ENCODE data around the gene PUM1. TPM values are rescaled to one million over a fixed set of nuclear protein-coding genes. Genes with fewer than 3 reads are reported as not detected.

PUM1 gene
- total RNA-seq, 1 experiment from 2014 or later = 43.3 TPM

GRCh38 chr1:31013187-31013864, 52.2 kb downstream of the PUM1 start:
- peaks cover 1% of the 10 kb centered on the region; the same call in 1 of the 2 replicates for H3K4me1 ChIP-seq (ENCODE audit: insufficient read depth, low read length)
- H3K4me3 ChIP-seq (ENCODE audit: low read length) = no peak overlapping the region
- H3K9me2 ChIP-seq (replicated peaks; ENCODE audit: low read length) = no peaks in the 10 kb centered on the region
- peaks cover 64% of the 10 kb centered on the region for H4K20me1 ChIP-seq (ENCODE audit: low read length)
- no peak overlapping the region for H3K27ac ChIP-seq (ENCODE audit: low read length)
- TF ChIP-seq EZH2phosphoT487 (IDR thresholded peaks at IDR 0.05; ENCODE audit: borderline replicate concordance, low read length) (no peak), EZH2 (IDR thresholded peaks at IDR 0.05; ENCODE audit: low read length, unreplicated experiment) (no peak), CTCF (conservative IDR thresholded peaks at IDR 0.05; ENCODE audit: low read depth, low read length) (no peak)
- H3K9ac ChIP-seq (ENCODE audit: low read length) = no peak overlapping the region
- H3K27me3 ChIP-seq (ENCODE audit: low read length) = no peaks in the 10 kb centered on the region
- H2AFZ ChIP-seq (ENCODE audit: low read length) = no peak overlapping the region
- DNase-seq (no peak), ATAC-seq (no peak)
- POLR2A ChIA-PET (ENCODE audit: unreplicated experiment) = no interaction called here
- peaks cover 98% of the 10 kb centered on the region for H3K79me2 ChIP-seq (ENCODE audit: low read length)
- H3K4me2 ChIP-seq (ENCODE audit: low read length) = no peak overlapping the region
- CTCF ChIA-PET = no interaction called here
- H3K36me3 ChIP-seq (ENCODE audit: low read depth, low read length) = no peaks in the 10 kb centered on the region; the same call in 1 of the 2 replicates
- no TSS peak for BruUV-seq (replicated peaks)
- H3K9me3 ChIP-seq (ENCODE audit: low read length) = no peaks in the 10 kb centered on the region
- no peaks in the 10 kb centered on the region for H3F3A ChIP-seq (ENCODE audit: low read length, unreplicated experiment)
- intact Hi-C loops (cut with micrococcal nuclease) = no loop called here

- no peak for DNase-seq
- ChIA-PET POLR2A (ENCODE audit: unreplicated experiment) (no interaction called here), CTCF (no interaction called here)
- Histone ChIP-seq H3K9me3 (ENCODE audit: low read length) (no peaks in the 10 kb centered on the region), H3K27ac (ENCODE audit: low read length) (no peak overlapping the region), H3K4me2 (ENCODE audit: low read length) (no peak overlapping the region), H3K79me2 (ENCODE audit: low read length) (peaks cover 98% of the 10 kb centered on the region), H3K4me3 (ENCODE audit: low read length) (no peak overlapping the region), H4K20me1 (ENCODE audit: low read length) (peaks cover 66% of the 10 kb centered on the region), H3K36me3 (ENCODE audit: low read depth, low read length) (no peaks in the 10 kb centered on the region; the same call in 1 of the 2 replicates), H2AFZ (ENCODE audit: low read length) (no peak overlapping the region), H3K4me1 (ENCODE audit: insufficient read depth, low read length) (peaks cover 11% of the 10 kb centered on the region), H3F3A (ENCODE audit: low read length, unreplicated experiment) (no peaks in the 10 kb centered on the region), H3K9ac (ENCODE audit: low read length) (no peak overlapping the region), H3K9me2 (replicated peaks; ENCODE audit: low read length) (no peaks in the 10 kb centered on the region), H3K27me3 (ENCODE audit: low read length) (no peaks in the 10 kb centered on the region)
- no peak for ATAC-seq
- no TSS peak for BruUV-seq (replicated peaks)
- no peak for TF ChIP-seq CTCF (conservative IDR thresholded peaks at IDR 0.05; ENCODE audit: low read depth, low read length)
- no peak for TF ChIP-seq EZH2 (IDR thresholded peaks at IDR 0.05; ENCODE audit: low read length, unreplicated experiment)
- TF ChIP-seq EZH2phosphoT487 (IDR thresholded peaks at IDR 0.05; ENCODE audit: borderline replicate concordance, low read length) = no peak
- intact Hi-C loops (cut with micrococcal nuclease) = no loop called here
Measured at GRCh38 chr1:31012210-31012924, 53.1 kb downstream of the PUM1 start.

GRCh38 chr1:31011719-31012118, 53.8 kb downstream of the PUM1 start:
- DNase-seq = no peak
- Histone ChIP-seq H3K27ac (ENCODE audit: low read length) (no peak overlapping the region), H3K36me3 (ENCODE audit: low read depth, low read length) (peaks cover 1% of the 10 kb centered on the region; the same call in 1 of the 2 replicates), H3K79me2 (ENCODE audit: low read length) (peaks cover 98% of the 10 kb centered on the region), H2AFZ (ENCODE audit: low read length) (no peak overlapping the region), H3K27me3 (ENCODE audit: low read length) (no peaks in the 10 kb centered on the region), H3F3A (ENCODE audit: low read length, unreplicated experiment) (no peaks in the 10 kb centered on the region), H3K4me3 (ENCODE audit: low read length) (no peak overlapping the region), H4K20me1 (ENCODE audit: low read length) (peaks cover 66% of the 10 kb centered on the region), H3K9me3 (ENCODE audit: low read length) (no peaks in the 10 kb centered on the region), H3K4me2 (ENCODE audit: low read length) (no peak overlapping the region), H3K9ac (ENCODE audit: low read length) (no peak overlapping the region), H3K9me2 (replicated peaks; ENCODE audit: low read length) (no peaks in the 10 kb centered on the region), H3K4me1 (ENCODE audit: insufficient read depth, low read length) (peaks cover 12% of the 10 kb centered on the region)
- BruUV-seq (replicated peaks) = no TSS peak
- ATAC-seq = no peak
- intact Hi-C loops (cut with micrococcal nuclease) = no loop called here
- ChIA-PET POLR2A (ENCODE audit: unreplicated experiment) (no interaction called here), CTCF (no interaction called here)
- TF ChIP-seq EZH2 (IDR thresholded peaks at IDR 0.05; ENCODE audit: low read length, unreplicated experiment) (no peak), CTCF (conservative IDR thresholded peaks at IDR 0.05; ENCODE audit: low read depth, low read length) (no peak), EZH2phosphoT487 (IDR thresholded peaks at IDR 0.05; ENCODE audit: borderline replicate concordance, low read length) (no peak)
